Activated CD8-positive, alpha-beta memory T cell treated with anti-CD3 and anti-CD28 coated beads for 4 hours (primary cell): ENCODE measurements around the gene TOGARAM2.

Experiments
- DNase-seq, 2 donors: peaks; one replicate each; pipeline ENCODE4 v3.0.0-alpha.2; 2020; ENCODE audit warnings: low read depth in 2 of 2

Gene TOGARAM2

DNA sequence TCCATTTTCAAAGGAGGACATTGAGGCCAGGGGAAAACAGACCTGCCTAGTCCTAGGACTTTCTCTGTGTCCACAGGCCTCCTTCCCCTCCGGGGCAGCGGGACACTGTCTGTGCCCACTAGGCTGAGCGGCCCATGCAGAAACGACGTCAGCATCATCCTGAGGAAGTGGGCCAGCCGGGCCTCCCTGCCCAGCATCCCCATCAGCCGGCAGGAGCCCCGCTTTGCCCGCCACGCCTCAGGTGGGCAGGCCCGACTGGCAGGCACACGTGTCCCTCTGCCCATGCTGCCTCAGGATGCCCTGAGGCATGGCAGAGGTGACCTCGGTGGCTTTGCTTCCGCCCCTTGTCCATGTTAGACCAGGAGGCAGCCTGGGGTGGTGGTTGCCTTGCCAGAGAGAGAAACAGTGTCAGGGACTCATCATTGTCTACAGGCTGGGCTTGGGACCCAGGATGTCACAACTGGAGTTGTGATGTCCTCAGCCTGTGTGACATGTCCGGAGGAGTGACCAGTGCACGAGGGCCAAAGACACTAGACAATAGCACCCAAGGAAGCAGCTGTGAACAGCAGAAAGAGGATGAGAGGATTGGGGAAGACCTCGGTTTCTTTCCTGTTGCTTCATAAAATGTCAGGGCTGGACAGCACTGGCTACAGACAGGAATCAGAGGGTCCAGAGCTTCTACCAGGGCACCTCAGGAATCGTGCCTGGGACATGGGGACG, 36.8 kb downstream of the TOGARAM2 start:
- no peak for DNase-seq

DNA sequence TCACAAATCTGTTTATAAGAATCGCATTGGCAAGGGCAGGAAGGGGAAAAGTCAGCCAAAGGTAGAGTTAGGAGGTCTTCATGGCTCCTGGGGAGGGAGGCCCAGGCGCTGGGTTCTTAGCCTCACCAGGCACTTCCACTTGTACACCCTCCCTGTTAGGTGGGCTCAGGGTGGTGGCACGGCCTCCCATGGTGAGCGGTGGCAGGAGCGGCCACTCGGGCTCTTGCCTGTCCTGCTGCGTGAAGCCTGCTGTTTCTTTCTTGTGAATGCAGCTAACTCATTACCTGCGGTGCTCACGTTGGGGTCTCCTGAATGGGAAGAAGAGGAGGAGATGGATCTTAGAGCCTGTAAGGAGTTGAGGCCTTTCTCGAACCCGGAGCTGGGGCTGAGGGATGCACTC, 40.8 kb downstream of the TOGARAM2 start:
- no peak for DNase-seq

GRCh38 chr2:29022679-29023078, 41.6 kb downstream of the TOGARAM2 start:
- no peak for DNase-seq

DNA sequence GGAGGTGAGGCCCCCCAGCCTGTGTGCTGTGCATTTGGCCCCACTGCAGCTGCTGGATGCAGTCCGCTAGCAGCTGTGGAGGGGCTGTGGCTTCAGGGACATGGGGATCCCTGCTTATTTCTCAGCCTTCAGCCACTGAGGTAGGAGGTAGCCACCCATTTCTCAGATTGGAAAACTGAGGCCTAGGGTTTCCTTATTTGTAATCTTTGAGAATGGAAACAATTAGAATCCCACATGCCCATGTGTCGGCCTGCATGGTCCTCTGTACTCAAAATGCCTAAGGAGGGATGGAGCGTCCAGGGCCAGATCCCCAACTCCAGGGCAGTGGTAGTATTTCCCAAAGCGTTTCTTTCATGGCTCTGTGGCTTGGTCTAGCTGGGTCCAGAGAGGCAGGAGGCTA, 42.1 kb downstream of the TOGARAM2 start:
- no peak for DNase-seq

DNA sequence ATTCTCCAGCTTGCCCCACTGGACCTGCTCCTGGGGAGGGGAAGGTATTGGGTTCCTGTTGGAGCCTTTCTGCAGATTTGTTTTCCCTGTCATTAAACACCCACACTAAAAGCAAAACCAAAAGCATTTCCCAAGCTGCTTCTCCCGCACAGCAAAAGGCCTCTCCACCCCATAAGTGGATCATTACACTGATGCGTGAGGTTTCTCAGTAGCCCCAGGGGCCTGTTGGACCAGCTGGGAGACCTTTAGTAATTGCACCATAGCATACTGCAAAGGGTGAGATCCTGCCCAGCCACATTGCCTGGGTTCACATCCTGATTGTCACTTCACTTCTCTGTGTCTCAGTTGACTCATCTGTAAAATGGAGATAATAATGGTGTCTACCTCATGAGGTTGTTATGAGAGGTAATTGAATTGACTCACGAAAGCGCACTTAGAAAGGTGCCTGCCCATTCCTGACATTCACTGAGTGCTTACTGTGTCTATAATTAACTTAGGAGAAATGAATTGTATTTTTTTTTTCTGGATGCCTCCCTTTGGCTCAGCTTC, 43.9 kb downstream of the TOGARAM2 start:
- no peak for DNase-seq

DNA sequence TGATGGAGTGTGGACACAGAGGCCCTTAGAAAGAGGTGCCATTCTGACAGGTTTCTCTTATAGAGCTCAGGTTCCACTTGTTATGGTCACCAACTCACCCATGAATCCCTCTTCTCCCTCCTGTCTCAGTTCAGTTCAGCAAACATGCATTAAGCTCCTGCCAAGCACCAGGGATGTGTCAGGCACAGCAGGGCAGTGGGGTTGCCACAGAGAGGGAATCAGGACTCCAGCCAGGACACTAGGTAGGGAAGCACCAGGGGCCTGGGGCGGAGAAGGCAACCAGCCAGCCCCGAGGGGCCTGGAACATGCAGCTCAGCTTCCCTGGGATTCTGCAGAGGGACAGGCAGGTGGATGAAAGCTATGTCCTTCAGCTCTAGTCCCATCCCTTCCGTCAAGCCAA, 44.6 kb downstream of the TOGARAM2 start:
- no peak for DNase-seq

GRCh38 chr2:29031046-29031445, 49.9 kb downstream of the TOGARAM2 start:
- DNase-seq = no peak

DNA sequence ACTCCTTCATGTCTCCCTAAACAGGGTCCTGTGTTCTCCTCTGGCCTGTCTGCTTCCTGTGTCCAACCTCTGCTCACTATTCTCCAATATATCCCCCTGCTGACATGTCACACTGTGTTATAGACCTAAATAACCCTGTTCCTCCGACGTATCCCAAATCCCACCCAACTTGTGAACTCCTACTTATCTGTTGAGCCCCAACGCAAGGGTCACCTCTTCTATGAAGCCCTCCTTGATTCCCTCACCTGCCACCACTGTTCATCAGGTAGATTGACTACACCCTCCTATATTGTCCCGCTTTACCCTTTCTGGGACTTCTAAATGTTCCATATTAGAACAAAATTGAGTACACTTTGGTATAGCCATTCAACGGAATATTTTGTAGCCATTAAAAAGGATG, 51.1 kb downstream of the TOGARAM2 start:
- DNase-seq = no peak

GRCh38 chr2:29033172-29033571, 52.1 kb downstream of the TOGARAM2 start:
- DNase-seq = no peak

GRCh38 chr2:29033656-29034055, 52.6 kb downstream of the TOGARAM2 start:
- no peak for DNase-seq

DNA sequence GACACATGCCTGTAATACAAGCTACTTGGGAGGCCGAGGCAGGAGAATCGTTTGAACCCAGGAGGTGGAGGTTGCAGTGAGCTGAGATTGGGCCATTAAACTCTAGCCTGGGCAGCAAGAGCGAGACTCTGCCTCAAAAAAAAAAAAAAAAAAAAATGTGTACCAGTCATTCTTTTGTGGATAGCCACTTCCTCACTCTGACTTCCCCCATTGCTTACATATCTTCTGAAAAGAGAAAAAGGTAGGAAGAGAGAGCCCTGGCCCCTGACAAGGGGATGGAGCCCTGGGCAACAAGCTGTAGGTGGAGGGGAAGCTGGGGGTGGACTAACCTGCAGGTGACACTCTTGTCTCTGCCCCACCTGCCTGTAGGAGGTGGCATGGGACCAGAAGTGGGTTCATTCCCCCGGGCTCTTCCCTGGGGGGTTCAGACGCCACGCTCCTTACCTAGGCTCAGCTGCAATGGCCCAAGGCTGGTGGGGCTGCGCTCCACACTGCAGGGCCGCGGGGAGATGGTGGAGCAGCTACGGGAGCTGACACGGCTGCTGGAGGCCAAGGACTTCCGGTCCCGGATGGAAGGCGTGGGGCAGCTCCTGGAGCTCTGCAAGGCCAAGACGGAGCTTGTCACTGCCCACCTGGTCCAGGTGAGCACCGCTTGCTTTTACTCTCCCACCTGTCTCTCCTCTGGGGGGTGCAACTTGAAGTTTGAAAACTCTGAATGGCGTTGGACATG, 54.1 kb downstream of the TOGARAM2 start:
- no peak for DNase-seq

GRCh38 chr2:29039718-29040480, 58.8 kb downstream of the TOGARAM2 start:
- DNase-seq = no peak

DNA sequence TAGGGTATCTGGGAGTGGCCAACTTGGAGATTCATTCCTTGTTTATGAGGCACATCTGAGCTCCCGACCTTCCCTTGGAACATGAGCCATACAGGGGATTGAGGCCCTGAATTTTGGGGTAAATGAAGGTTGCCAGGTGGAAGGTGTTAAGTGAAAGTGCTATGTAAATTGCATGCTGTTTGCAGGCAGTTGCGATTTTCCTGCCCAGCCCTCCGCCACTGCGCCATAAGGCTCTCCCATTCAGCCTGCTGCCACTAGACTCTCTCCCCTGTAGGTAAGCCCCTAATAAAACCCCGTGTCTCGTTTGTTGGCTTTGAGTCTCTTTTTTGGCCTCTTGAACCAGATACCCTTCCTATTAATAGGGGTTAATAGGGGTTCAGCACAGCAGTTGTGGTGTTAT, 59.5 kb downstream of the TOGARAM2 start:
- no peak for DNase-seq

- DNase-seq = no peak
These were observed 60.1 kb downstream of the TOGARAM2 start for GRCh38 chr2:29041161-29041660.

GRCh38 chr2:29042561-29043075, 61.5 kb downstream of the TOGARAM2 start:
- no peak for DNase-seq

DNA sequence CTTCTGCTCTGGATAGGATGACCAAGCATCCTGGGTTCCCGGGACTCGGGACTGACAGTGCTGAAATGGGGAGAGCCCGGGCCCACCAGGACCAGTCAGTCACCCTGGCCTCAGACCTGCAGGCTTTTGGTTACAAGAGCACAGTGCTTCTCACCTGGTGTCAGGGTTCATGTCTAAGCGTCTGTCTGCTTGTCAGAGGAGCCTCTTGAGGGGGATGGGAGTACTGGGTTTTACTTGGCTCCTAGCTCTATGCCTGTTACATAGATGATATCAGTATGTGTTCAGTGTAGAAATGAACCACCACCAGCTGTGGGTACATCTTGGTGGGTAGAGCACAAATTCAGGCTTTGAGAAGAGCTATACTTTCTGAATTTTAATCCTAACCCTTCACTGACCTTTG, 63.4 kb downstream of the TOGARAM2 start:
- DNase-seq = no peak

GRCh38 chr2:29046321-29046720, 65.2 kb downstream of the TOGARAM2 start:
- no peak for DNase-seq

DNA sequence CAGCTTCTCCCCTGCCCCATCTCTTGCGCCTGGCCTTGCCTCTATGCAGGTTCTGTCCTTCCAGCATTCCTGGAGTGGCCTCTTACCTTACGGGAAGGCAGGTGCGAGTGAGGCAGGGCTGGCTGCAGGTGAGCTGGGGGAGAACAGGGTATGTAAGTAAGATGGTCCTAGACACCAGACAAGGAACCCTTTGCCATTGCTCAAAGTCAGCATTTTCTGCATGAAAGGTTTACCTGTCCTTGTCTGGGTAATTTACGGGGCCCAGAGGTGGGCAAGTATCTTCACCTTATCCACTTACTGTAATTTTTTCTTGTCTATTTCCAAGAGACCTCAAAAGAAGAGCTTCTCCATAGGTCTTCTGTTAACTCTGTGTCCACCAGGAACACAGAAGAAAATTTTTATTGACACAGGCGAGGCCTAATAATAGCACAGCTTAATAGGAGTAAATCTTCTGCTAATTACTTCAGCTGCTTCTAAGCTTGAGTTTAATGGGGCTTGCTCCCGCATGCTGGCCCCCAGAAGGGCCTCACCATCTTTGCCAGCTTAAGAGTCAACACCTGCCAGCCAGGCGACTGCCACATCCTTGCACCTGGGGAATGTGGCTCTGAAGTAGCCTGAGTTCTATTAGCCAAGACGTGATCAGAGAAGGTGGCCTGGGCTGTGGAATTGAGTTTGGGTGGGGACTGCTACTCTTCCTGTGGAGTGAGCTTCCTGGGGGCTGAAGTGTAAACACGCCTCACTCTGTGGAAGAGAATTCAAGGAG, 66.2 kb downstream of the TOGARAM2 start:
- no peak for DNase-seq

DNA sequence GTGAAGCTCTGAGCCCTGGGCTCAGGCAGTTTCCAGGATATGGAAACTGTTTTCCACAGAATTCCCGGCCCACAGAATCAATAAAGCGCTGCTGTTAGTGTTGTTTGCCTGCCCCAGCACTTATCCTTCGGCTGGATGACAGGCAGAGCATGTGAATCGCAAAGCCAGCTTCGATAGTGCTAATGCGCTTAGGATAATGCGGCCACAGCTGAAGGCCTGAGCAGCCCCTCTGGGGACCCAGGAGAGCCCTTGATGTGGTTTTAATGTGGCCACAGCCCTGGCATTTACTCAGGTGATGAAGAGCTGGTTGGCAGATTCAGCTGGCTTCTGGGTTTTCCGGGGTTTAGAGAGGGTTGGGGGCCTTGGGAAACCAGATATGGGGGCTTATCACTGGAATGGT, 69.5 kb downstream of the TOGARAM2 start:
- no peak for DNase-seq

DNA sequence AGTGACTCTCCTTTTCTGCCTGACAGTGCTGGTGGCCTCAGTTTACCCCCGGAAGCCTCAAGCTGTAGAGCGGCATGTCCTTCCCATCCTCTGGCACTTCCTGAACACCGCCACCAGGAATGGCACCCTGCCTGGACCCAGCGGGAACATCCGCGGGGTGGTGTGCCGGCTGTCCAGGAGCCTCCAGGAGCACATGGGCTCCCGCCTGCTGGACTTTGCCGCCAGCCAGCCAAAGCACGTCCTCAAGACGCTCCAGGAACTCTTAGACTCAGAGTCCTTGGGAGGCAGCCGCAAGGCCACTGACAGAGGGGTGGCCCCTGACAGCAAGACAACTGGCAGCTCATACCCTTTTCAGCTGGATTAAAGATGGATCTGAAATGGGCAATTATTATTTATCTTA, 70.6 kb downstream of the TOGARAM2 start:
- DNase-seq = no peak

DNA sequence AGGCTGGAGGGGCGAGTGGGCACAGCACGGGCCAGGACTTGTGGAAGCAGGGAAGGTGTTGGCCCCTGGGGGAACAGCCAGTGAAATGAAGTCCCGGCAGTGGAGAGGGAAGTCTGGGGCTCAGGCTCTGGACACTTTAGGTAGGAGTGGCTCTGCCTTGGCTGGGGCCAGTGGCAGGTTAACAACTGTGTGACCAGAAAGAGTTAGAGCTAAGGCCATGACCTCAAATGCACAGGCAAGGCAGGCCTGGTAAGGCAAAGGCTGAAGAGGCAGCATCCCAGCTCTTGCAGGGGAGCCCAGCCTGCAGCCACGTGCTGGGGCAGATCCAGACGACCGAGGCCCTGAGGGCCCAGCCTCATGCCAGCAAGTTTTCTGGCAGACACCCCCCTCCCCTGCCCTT, 71.7 kb downstream of the TOGARAM2 start:
- DNase-seq = no peak
